Stimulated activated CD8-positive, alpha-beta memory T cell treated with anti-CD3 and anti-CD28 coated beads, Interleukin-12 subunit alpha, Interleukin-12 subunit beta, amount 100 ng/mL, for 24 hours (primary cell): ENCODE measurements around the gene SORCS1.
"Not testable (repeated sequence)": the region's sequence is repeated elsewhere in the genome, so short reads cannot be mapped to it uniquely, and the experiment has no call there.

ENCODE experiments used
- DNase-seq: peaks from one replicate; pipeline ENCODE4 v3.0.0-alpha.2; 2020; ENCODE audit errors: extremely low read depth

The SORCS1 gene

DNA sequence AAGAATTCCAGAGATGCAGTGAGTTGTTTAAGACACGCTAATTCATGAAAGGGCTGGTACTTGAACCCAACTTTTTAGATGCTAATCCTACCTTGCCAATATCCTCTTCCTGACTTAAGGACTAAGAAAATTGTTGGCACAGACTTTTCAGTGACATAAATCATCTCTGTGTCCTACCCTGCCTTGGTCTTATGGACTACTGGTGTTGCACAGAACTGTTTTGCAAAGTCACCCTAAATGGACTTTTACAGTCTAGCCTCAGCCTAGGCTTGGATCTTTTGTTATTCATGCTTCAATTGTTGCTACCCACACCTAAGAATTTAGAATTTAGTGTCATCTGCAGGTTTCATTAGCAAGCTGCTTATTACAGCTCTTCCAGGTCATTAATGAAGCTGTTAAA, 112.7 kb downstream of the SORCS1 start:
- DNase-seq, result no peak

DNA sequence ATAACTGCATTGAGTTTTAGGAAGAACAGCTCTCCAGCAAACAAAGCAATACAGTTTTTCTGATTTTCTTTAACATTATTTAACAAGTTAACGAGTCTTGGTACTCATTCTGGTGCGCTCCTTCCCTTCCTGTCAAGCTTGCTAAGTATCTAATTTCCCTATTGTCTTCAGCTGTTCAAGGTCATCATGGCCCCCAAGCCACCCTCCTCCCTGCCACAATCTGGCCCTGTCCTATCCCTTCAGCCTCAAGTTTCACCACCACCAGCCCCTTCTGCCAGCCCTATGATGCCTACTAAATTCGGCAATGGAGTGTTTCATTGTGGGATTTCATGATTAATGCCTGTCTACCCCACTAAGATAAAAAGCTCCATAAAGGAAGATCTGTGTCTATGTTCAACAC, 121.0 kb downstream of the SORCS1 start:
- no peak for DNase-seq

DNA sequence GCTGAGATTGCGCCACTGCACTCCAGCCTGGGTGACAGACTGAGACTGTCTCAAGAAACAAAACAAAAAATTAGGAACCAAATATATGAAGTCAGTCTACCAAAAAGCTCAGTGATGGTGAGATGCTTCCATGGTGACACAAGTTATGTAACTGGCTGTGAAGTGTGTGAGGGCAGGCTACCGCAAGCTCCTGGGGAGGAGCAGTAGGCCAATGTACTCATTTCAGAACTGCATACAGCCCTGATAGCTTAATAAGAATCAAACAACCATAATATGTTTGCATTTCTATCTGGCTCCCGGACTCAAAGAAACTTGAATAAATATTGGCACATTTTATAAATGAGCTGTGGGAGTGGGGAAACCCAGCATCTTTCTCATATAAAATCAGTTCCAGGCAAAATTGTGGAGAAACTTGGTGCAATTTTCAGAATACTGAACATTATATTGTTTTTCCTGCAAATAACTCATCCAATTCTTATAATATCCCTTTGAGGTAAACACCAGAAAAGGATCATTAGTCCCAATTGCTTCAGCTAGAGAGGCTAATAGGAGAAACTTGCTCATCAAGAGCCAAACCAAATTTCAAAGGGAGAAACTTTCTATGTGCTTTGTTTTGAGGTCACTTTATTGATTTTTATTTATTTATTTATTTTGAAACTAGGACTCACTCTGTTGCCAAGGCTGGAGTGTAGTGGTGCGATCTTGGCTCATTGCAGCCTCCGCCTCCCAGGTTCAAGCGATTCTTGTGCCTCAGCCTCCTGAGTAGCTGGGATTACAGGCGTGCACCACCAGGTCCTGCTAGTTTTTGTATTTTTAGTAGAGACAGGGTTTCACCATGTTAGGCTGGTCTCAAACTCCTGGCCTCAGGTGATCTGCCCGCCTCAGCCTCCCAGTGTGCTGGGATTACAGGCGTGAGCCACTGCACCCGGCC, 127.0 kb downstream of the SORCS1 start:
- no peak for DNase-seq

DNA sequence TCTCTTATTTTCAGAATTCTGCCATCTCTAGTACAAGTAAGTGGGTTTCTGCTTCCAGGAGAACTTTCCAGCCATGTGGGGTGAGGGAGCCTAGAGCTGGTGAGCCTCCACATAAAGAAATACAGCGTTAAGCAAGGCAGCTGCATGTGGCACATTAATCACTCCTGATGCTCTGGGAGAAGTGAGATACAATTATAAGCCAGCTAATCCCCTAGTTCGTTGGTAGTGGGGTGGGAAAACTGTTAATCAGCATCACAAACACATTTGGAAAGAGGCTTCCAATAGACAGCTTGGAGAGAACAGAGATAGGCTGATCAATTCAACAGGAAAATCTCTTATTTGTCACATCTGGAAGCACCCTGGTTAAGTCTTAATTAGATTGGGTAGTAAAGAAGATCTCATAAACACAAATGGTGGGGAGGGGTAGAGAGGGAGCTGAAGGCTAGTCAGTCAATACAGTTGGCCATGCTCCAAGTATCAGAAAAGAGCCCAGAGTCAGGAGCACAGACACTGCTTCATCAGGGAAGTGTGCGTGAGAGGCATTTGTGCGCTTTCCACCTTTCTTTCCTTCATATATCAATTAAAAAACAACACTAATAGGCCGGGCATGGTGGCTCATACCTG, 130.6 kb downstream of the SORCS1 start:
- DNase-seq, result no peak

DNA sequence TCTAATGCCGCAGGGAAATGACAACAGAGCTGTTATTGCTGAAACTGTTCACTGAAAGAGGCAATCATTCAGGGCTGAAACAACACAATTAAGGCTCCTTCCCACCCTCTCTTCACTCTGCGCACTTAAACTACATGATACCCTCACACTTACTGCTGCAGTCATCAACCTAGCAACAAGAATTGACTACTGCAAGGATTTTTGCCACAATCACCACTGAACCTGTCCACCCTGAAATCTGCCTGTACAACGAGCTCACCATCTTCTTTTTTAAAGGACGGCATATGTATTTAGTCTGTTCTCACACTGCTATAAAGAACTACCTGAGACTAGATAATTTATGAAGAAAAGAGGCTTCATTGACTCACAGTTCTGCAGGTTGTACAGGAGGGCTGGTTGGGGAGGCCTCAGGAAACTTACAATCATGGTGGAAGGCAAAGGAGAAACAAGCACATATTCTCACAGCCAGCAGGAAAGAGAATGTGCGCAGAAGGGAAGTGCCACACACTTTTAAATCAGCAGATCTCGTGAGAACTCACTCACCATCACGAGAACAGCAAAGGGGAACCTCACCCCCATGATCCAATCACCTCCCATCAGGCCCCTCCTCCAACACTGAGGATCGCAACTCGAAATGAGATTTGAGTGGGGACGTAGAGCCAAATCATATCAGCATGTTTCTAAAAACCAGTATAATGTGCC, 131.7 kb downstream of the SORCS1 start:
- DNase-seq, result no peak

GRCh38 chr10:107031931-107032699, 132.4 kb downstream of the SORCS1 start:
- no peak for DNase-seq

DNA sequence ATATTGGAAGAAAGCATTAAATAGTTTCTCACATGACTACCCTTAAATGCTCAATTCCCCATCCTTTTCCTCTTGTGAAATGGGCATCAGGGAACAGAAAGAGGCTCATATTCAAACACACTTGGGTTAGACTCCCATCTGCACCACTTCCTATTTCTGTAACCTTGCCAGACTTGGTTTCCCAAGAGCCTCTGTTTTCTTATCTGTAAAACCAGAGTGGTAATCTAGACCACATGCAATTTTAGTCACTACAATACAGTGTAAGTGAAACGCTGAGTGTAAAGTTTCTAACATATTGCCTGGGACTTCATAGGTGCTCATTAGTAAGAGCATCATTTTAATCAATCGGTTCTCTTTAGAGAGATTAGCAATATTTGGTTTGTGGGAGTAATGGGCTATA, 136.3 kb downstream of the SORCS1 start:
- DNase-seq, result no peak

DNA sequence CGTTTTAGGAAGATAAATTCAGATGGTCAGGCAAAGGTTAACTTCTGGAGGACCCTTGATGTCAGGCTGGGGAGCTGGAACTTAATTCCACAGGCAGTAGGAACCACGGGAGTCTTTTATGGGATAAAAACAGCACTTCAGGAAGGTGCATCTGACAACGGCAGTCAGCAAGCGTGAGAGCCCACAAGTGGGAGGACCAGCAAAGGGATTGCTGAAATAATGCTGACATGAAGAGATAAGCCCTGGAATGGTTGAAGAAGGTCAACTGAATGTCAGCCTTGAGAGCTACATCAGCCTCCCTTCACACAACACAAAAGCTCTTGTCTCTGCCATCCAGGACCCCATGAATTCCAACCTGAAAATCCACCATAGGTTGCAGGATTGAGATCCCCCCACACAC, 138.8 kb downstream of the SORCS1 start:
- DNase-seq, result no peak

GRCh38 chr10:107024033-107024432, 140.5 kb downstream of the SORCS1 start:
- DNase-seq, result not testable (repeated sequence)

DNA sequence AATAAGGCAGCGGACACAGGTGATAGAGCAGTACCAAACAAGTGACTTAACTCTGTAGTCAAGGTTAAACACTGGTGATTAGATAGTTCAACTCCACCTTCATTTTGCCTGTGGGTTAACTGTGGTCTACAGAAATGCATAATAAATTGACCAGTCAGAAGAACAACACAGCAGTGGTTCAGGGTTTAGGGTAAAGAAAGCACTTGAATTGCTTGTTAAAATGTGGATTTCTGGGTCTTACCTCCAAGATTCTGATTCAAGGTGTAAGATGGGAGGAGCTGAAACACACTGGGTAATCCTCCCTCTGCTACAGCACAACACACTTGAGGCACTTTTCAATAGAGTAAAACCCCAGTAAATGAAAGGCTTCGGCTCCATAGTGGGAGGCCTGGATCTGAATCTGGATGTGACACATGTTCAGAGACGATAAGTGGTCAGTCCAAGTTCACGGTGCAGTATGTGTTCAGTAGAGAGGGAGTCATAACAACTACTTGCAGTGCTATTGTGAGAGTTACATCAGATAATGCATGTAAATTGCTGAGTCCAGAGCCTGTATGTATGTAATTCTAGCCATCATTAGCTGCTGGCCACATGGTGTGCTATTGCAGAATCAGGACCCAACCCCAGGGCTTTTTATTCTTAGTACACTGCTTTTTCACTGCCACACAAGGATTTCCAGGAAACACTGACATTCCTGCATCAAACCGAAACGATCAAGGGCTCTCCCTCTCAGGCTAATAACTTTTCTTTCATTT, 141.7 kb downstream of the SORCS1 start:
- DNase-seq, result no peak

DNA sequence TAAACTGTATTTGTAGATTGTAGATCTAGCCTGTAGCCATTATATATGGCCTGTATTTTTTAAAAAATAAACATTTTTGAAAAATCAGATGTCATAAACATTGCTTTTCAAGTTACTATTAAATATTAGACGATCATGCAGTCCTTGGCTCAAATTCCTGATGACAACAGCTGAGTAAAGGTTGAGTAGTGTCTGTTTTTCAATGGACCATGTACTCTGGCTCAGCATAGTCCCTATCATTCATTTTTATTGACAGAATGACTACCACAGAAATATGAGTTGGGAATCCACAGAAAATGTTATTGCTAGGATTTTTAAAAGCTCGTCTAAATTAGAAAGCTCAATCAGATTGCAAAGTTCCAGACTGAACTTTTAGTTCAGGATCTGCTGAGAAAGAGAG, 145.4 kb downstream of the SORCS1 start:
- no peak for DNase-seq

DNA sequence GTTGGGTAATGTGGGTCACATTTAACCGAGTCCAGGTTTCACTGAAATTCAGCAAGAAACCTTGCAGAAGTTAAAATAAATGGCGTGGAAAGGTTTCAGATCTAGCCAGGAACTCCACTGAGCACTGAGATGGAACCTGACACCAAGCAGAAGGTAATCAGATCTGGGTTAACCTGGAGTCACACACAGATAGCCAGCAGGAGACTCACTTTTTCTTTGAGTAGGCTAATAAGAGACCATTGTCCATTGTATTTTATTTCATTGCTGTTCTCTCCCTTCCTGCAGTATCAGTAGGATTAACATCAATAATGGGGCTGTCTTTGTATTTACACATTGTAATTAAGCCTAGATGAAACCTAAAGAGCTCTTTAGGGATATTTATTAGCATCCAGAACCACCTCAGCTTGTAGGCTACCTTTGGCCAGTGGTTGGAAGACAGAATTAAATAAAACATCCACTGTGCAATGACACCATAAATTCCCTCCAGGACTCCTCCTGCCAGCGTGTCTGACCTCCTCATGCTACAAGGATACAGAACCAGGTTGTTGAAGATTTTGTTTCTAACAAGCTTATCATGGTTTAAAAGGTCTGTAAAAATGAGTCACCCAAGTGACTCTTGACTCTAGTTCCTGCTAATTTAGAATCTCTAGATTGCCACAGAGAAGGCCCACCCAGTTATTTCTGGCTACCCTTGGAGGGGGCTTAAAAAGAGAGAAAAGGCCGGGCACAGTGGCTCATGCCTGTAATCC, 151.1 kb downstream of the SORCS1 start:
- no peak for DNase-seq

- DNase-seq, result no peak
Measured at GRCh38 chr10:107011992-107012391, 152.5 kb downstream of the SORCS1 start.

DNA sequence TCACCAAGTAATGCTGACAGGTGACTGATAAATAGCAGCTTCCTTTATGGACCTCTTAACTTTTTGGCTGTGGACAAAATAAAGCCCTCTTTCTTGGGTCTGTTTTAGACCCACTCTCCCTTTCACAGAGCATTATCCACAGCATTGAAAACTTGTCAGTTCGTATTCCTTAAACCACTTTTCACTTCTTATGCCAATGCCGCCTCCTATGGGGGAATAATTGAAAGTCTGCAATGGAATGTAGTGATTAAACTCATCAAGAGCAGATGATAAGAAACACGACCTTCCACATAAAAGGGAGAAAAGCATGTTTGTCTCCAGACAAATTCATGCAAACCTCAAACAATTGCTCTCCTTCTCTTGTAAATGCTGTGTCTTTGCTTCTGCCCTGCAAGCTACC, 153.4 kb downstream of the SORCS1 start:
- DNase-seq, result no peak

- no peak for DNase-seq
Measured at GRCh38 chr10:107010531-107010930, 154.0 kb downstream of the SORCS1 start.

DNA sequence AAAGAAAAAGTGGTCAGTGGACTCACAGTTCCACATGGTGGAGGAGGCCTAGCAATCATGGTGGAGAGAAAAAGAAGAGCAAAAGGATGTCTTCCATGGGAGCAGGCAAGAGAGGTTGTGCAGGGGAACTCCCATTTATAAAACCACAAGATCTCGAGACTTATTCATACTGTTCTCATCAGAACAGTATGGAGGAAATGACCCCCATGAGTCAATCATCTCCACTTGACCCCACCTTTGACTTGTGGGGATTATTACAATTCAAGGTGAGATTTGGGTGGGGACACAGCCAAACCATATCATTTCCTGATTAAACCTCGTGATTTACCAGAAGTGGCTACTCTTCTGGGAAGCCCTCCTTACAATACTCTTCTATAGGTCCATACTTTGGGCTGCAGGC, 160.1 kb downstream of the SORCS1 start:
- no peak for DNase-seq

- no peak for DNase-seq
Measured at GRCh38 chr10:107002068-107002467, 162.4 kb downstream of the SORCS1 start.

DNA sequence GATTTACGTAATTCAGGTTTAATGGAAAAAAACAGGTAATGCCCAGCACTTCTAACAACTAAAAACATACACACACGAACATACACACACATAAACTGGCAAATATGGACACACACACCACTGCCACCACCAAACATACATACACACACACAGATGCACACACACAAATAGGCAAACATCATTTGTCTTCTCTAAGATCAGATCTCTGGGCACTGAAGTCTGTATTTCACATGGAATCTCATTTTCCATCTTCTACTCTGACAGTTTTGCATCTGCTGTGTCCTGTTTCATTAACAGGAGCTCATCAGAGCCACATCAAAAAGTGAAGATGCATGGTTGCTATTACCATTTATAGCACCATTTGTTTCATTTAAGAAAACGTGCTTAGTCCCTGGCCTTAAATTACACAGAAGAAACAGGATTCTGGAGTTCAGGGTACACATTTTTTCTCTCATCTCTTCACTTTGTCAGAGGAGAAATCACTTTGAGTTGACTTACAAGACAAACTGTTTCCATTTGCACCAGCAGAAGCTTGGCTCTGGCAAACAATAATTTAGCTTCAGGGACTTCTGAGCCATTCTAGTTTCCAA, 165.3 kb downstream of the SORCS1 start:
- DNase-seq, result no peak

GRCh38 chr10:106997721-106998120, 166.8 kb downstream of the SORCS1 start:
- no peak for DNase-seq

GRCh38 chr10:106996510-106996909, 168.0 kb downstream of the SORCS1 start:
- DNase-seq, result no peak
